Heart left ventricle (tissue), 13 donors: Measurements from ENCODE around the gene ANKDD1A.

Experiments
- CTCF ChIP-seq, 12 donors: fragments of 200-600 bp; sonication (generic) in 4 of 12; IDR thresholded peaks; one replicate each; pipeline versions ENCODE4 v1.5.0 to v1.8.0; 2018 to 2022; ENCODE audit warnings: antibody characterized with exemption in 12 of 12, mild to moderate bottlenecking in 5 of 12
- POLR2A ChIP-seq, 2 donors: fragments of 450-650 bp; IDR thresholded peaks; one replicate each; pipeline ENCODE4 v1.6.1; 2017; ENCODE audit warnings: antibody characterized with exemption in 2 of 2, mild to moderate bottlenecking in 2 of 2, moderate library complexity in 2 of 2
- donor health status: ischemic (EF 13 %, LVEDD 7.1; RV severe dilation, severe dysfunction).
- donor health status: DM: no; HTN: yes; CAD: no.
- donor health status: DM: no; HTN: no; CAD: no.
- donor health status: ischemic (EF 25% LVEDD 6.9; RV normal size, moderate dysfunction).
- donor health status: ischemic (EF 25% LVEDD 5.7; RV mildly dilated, moderate dysfunction).
- donor health status: ischemic (EF 35%, LVEDD 5.7; RV mildly dilated, moderate dysfunction).
- donor health status: nonischemic (EF 11% LVEDD 7.7; RV severe dilation, severe dysfunction).
- donor health status: DM: yes; HTN: yes; CAD: no.
- donor health status: PGD.
- donor health status: ischemic (EF 29% LVEDD 5.4; RV normal size, mild dysfunction).
- donor health status: nonischemic (EF 23%, LVEDD 6.1; RV moderate dilation, normal function).

GRCh38 chr15:64865998-64866520, 45.6 kb upstream of the ANKDD1A start:
- TF ChIP-seq CTCF (IDR thresholded peaks at IDR 0.05) (no peak), POLR2A (IDR thresholded peaks at IDR 0.05) (no peak)
